ENCODE measurements around the gene FBL. TPM values are rescaled to one million over a fixed set of nuclear protein-coding genes. Genes with fewer than 3 reads are reported as not detected.
"Not testable (repeated sequence)": the region's sequence is repeated elsewhere in the genome, so short reads cannot be mapped to it uniquely, and the experiment has no call there.

Gene FBL
- 100 to 1,000 TPM; 126 to 200 (median 155) TPM for total RNA-seq
- long read RNA-seq, donor 1, transcript FBL-201 (9 exons, 1,160 nt) = major isoform, 53 of 69 reads
- long read RNA-seq, donor 1, partial matches to known transcripts = 7 of 69 reads
- long read RNA-seq, donor 1, other reads (novel, unspliced or antisense) = 8 of 69 reads
- long read RNA-seq, donor 2, transcript FBL-201 (9 exons, 1,160 nt) = major isoform, 34 of 46 reads
- long read RNA-seq, donor 2, partial matches to known transcripts = 1 of 46 reads
- long read RNA-seq, donor 2, other reads (novel, unspliced or antisense) = 11 of 46 reads

DNA sequence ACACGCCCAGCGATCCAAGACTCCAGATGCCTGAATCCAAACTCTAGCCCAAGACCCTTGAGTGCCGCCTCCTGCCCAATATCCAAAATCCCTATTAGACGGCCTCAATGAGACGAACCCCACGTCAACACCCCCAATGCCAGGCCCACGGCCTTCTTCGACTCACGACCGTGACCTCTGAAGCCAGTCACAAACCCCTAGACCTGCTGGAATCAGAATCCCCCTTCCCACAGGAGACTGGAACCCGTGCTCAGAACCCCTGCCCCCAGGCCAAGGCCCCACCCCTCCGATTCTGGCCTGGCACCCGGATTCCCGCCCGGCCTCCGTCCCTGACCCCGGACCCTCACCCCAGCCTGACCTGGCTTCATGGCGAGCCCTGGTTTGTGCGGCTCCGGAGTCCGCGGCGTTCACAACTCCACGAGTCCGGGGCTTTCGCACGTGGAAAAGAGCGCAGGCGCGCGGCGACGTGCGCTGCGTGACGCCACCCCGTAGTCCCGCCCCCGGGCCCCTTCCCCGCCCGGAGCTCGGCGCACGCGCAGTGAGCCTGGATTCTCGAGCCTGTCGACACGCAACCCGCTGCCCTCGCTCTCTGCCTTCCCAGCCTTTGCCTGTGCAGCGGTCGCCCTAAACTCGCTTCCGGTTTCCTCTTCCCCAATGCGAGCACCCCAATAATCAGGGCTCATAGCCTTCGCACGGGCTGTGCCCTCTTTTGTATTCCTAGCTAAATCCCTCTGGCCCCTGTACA is at the start of gene FBL:
TSS of gene FBL (minus strand) at position 447 of the 745 bp plus-strand sequence. CDS start at position 368, 79 bp downstream.
- no peaks in the 10 kb centered on the region for H3K36me3 ChIP-seq (ENCODE audit: low read depth)
- intact Hi-C loops (cut with DNase I, micrococcal nuclease) = no loop called here
- DNase-seq = peak; percentile 97 to 99 (median 97)
- H3K9me3 ChIP-seq = no peaks in the 10 kb centered on the region
- H3K4me1 ChIP-seq (ENCODE audit: low read depth) = peaks cover 24% of the 10 kb centered on the region
- H3K4me3 ChIP-seq = peak within 1 kb of the TSS; percentile 48
- TF ChIP-seq, protein P1, sequence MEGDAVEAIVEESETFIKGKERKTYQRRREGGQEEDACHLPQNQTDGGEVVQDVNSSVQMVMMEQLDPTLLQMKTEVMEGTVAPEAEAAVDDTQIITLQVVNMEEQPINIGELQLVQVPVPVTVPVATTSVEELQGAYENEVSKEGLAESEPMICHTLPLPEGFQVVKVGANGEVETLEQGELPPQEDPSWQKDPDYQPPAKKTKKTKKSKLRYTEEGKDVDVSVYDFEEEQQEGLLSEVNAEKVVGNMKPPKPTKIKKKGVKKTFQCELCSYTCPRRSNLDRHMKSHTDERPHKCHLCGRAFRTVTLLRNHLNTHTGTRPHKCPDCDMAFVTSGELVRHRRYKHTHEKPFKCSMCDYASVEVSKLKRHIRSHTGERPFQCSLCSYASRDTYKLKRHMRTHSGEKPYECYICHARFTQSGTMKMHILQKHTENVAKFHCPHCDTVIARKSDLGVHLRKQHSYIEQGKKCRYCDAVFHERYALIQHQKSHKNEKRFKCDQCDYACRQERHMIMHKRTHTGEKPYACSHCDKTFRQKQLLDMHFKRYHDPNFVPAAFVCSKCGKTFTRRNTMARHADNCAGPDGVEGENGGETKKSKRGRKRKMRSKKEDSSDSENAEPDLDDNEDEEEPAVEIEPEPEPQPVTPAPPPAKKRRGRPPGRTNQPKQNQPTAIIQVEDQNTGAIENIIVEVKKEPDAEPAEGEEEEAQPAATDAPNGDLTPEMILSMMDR (IDR thresholded peaks at IDR 0.05) = no peak
- peak; percentile 97 for ATAC-seq

- peak in 1 of 3 donors; percentile 11 for DNase-seq
- ATAC-seq; H3K9me3 ChIP-seq; H3K36me3 ChIP-seq (ENCODE audit: low read depth); intact Hi-C loops (cut with DNase I, micrococcal nuclease); H3K4me1 ChIP-seq (ENCODE audit: low read depth); H3K4me3 ChIP-seq: not testable (repeated sequence)
These were observed 48.9 kb upstream of the FBL start for GRCh38 chr19:39895096-39895495.

DNA sequence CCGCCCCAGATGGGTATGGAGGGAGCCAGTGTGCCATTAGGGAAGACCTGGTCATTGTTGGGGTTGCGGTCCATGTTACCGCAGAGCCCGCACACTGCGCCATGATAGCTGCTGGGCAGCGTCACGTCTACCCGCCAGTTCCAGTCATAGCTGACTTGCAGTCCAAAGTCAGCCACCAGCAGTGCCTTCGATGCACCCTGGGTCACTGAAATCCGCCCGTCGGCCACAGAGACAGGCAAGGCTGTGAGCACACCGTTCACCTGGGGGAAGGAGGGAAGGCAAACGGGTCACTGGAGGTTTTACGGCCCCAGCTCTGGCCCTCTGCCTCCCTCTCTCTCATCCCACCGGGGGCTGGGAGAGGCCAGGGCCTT is 48.0 kb upstream of the FBL start:
- intact Hi-C loops (cut with DNase I, micrococcal nuclease); H3K9me3 ChIP-seq; H3K4me1 ChIP-seq (ENCODE audit: low read depth); H3K4me3 ChIP-seq; ATAC-seq; H3K36me3 ChIP-seq (ENCODE audit: low read depth): not testable (repeated sequence)
- peak in 1 of 3 donors; percentile 29 for DNase-seq

GRCh38 chr19:39893366-39894235 is 47.4 kb upstream of the FBL start:
- H3K4me1 ChIP-seq (ENCODE audit: low read depth); ATAC-seq; H3K9me3 ChIP-seq; H3K4me3 ChIP-seq; intact Hi-C loops (cut with DNase I, micrococcal nuclease); H3K36me3 ChIP-seq (ENCODE audit: low read depth): not testable (repeated sequence)
- DNase-seq = peak in 2 of 3 donors; percentile 26 to 44

- H3K36me3 ChIP-seq (ENCODE audit: low read depth); H3K4me3 ChIP-seq; DNase-seq; intact Hi-C loops (cut with DNase I, micrococcal nuclease); H3K9me3 ChIP-seq; H3K4me1 ChIP-seq (ENCODE audit: low read depth); ATAC-seq: not testable (repeated sequence)
These were observed 46.3 kb upstream of the FBL start for GRCh38 chr19:39892506-39892902.

DNA sequence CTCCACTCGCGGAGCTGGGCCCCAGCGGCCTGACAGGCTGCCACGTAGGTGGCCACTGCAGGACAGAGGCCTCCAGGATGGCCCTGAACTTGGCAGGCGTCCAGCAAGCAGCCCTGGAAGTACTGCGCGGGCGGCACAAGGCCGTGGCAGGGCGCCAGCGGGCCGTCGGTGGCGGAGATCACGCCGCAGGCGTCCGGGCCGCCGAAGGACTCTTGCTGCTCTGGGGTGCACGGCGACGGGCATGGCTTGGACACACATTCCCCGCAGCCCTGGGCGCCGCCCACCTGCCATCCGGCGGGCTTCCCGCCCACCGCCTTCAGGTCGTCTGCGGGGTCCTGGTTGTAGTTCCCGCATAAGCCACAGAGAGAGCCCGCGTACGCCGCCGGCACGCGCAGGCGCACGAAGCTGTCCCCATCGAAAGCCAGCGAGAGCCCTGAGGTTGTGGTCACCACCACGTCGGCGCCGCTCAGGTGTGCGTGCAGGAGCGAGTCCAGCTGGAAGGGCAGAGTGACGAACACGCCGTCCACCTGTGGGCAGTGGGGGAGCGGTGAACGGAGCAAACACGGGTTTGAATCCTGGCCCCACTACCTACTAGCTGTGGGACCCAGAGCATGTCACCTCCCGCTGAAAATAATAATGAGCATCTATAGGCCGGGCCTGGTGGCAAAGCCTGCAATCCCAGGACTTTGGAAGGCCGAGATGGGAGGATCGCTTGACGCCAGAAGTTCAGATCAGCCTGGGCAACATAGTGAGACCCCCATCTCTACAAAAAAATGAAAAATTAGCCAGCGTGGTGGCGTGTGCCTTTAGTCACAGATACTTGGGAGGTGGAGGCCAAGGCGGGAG is 45.7 kb upstream of the FBL start:
- DNase-seq (peak; percentile 12 to 62 (median 52)), ATAC-seq (peak; percentile 45)
- H3K4me1 ChIP-seq (ENCODE audit: low read depth); H3K36me3 ChIP-seq (ENCODE audit: low read depth); H3K9me3 ChIP-seq; intact Hi-C loops (cut with DNase I, micrococcal nuclease); H3K4me3 ChIP-seq: not testable (repeated sequence)

DNA sequence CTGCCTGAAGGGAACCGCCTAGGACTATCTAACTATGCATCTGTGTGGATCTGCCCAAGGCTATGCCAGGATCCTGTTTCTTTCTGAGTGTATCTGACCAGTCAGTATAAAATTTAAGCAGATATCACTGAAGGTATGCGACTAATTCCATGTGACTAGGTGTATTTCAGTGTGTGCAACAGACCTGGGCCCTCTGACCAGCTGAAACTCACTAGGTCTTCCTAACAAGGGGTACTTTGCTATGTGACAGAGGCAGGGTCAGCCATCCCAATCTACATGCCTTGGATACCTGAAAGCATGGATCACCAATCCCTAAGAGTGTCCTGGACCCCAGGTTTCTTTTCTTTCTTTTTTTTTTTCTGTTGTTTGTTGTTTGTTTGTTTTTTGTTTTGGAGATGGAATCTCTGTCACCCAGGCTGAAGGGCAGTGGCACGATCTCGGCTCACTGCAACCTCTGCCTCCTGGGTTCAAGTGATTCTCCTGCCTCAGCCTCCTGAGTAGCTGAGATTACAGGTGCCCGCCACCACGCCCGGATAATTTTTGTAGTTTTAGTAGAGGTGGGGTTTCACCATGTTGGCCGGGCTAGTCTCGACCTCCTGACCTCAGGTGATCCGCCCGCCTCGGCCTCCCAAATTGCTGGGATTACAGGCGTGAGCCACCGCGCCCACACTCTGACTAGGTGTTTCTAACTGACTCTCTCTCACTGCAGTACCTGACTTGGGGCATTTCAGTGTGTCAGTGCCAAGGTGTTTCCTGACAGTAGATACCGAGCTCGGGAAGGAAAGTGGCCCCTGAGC is 44.8 kb upstream of the FBL start:
- intact Hi-C loops (cut with DNase I, micrococcal nuclease) = no loop called here
- Histone ChIP-seq H3K9me3 (no peaks in the 10 kb centered on the region), H3K36me3 (ENCODE audit: low read depth) (no peaks in the 10 kb centered on the region), H3K4me3 (no peak overlapping the region), H3K4me1 (ENCODE audit: low read depth) (no peaks in the 10 kb centered on the region)
- TF ChIP-seq, protein P1 (IDR thresholded peaks at IDR 0.05) = no peak
- no peak for ATAC-seq
- DNase-seq = peak in 1 of 3 donors; percentile 26

DNA sequence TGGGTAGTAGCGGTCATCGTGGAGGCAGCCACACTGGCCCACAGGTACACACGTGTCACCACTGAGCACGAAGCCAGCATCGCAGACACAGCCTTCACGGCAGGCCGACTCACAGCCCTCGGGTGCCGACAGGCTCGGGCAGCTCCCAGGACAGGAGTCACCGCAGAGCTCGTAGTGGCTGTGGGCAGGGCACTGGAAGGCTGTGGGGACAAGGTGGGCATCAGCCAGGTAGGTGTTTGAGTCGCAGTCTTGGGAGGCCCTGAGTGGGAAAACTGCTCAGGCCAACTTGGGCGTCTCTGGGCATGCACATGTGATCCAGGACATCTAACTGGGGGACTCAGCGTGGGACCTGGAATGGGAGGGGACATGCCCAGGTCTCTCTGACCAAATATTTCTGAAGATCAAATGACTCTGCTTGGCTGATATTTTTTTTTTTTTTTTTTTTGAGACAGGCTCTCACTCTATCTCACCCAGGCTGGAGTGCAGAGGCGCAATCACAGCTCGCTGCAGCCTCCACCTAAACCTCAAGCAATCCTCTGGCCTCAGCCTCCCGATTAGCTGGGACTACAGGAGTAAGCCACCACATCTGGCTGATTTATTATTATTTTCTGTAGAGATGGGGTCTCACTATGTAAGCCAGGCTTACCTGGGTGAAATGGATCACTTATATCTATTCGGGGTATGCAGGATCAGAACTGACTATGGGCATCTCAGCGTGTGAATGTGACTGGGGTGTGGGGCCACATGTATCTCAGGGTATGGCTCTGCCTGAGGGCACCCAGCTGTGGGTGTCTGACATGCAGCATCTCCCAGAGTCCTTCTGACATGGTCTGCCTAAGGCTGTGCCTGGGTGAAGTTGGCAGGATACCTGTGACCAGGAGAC is 43.9 kb upstream of the FBL start:
- H3K36me3 ChIP-seq (ENCODE audit: low read depth); intact Hi-C loops (cut with DNase I, micrococcal nuclease); H3K4me1 ChIP-seq (ENCODE audit: low read depth); H3K9me3 ChIP-seq; ATAC-seq; H3K4me3 ChIP-seq: not testable (repeated sequence)
- peak in 1 of 3 donors; percentile 61 for DNase-seq

GRCh38 chr19:39887456-39887951 is 41.3 kb upstream of the FBL start:
- intact Hi-C loops (cut with DNase I, micrococcal nuclease) = not testable (repeated sequence)

More at GRCh38 chr19:39887456-39887951, 41.3 kb upstream of the FBL start:
- DNase-seq; H3K4me1 ChIP-seq (ENCODE audit: low read depth); ATAC-seq; H3K36me3 ChIP-seq (ENCODE audit: low read depth); H3K4me3 ChIP-seq; H3K9me3 ChIP-seq: not testable (repeated sequence)

All from mucosa of descending colon (tissue), 3 donors.